GM23248 (cell line): ENCODE results near the gene KRTAP5-1.

Experiments used
- EZH2 ChIP-seq: fragments of 200-600 bp; sonication (generic); IDR thresholded peaks from 2 replicates; pipeline ENCODE4 v1.6.1; 2018; ENCODE audit warnings: antibody characterized with exemption, mild to moderate bottlenecking; ENCODE audit not compliant: insufficient read depth, poor library complexity, severe bottlenecking
- EZH2phosphoT487 ChIP-seq: fragments of 200-600 bp; sonication (generic); IDR thresholded peaks from 2 replicates; pipeline ENCODE4 v1.6.1; 2018; ENCODE audit warnings: antibody characterized with exemption, moderate library complexity, mild to moderate bottlenecking, low read depth; ENCODE audit not compliant: insufficient read depth

DNA sequence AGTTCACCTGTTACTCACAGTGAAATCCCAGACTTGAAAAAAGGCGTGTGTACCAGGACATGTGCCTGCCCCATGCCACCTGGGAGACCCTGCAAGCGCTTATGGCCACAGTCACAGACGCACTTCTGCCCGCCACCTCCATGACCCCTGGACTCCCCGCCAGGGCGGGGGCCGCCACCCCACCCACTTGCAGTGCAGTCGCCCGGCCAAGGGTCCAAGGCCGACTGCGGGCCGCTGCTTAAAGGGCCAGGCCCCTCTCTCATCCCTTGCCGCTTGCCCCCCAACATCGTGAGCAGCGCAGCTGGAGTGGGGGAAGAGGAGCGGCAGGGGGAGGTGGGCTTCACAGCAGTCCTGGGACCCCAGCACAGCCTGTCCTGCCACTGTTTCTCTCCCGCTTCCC lies 23.8 kb downstream of the KRTAP5-1 start:
- TF ChIP-seq EZH2 (no peak), EZH2phosphoT487 (no peak)
